Neural cell (in vitro differentiated cells): ENCODE data around the gene PLVAP. TPM values are rescaled to one million over a fixed set of nuclear protein-coding genes. Genes with fewer than 3 reads are reported as not detected.

ENCODE experiments used
- H2AFZ ChIP-seq: fragments of 200-600, 300-800 bp; sonication (generic), shearing (Covaris generic); 2 replicates; pipeline ENCODE4 v1.6.0; 2014; ENCODE audit warnings: low read depth, mild to moderate bottlenecking, antibody characterized with exemption, low read length, moderate library complexity
- H3F3A ChIP-seq: fragments of 200-600 bp; shearing (Covaris generic); 2 replicates; pipeline ENCODE4 v1.6.1; 2016; ENCODE audit warnings: mild to moderate bottlenecking, moderate library complexity, mixed read lengths, antibody characterized with exemption, low read length; ENCODE audit not compliant: insufficient read depth, poor library complexity, severe bottlenecking
- H3K27ac ChIP-seq: fragments of 200-600, 300-800 bp; sonication (generic), shearing (Covaris generic); 2 replicates; pipeline ENCODE4 v1.5.1; 2014; ENCODE audit warnings: mild to moderate bottlenecking, low read length, moderate library complexity
- H3K27me3 ChIP-seq: fragments of 300-800, 200-600 bp; sonication (generic), shearing (Covaris generic); 2 replicates; pipeline ENCODE4 v1.6.0; 2014; ENCODE audit warnings: mild to moderate bottlenecking, low read depth, low read length, moderate library complexity; ENCODE audit not compliant: insufficient read depth
- H3K36me3 ChIP-seq: fragments of 300-800, 200-600 bp; sonication (generic), shearing (Covaris generic); 2 replicates; pipeline ENCODE4 v1.5.1; 2014; ENCODE audit warnings: mild to moderate bottlenecking, antibody characterized with exemption, low read length, moderate library complexity; ENCODE audit not compliant: insufficient read depth
- H3K4me2 ChIP-seq: fragments of 300-800, 200-600 bp; sonication (generic), shearing (Covaris generic); 2 replicates; pipeline ENCODE4 v1.6.0; 2014; ENCODE audit warnings: mild to moderate bottlenecking, low read length
- H3K4me3 ChIP-seq: fragments of 300-800, 200-600 bp; sonication (generic), shearing (Covaris generic); 2 replicates; pipeline ENCODE4 v1.5.1; 2014; ENCODE audit warnings: mild to moderate bottlenecking, low read length, moderate library complexity
- H3K79me2 ChIP-seq: fragments of 200-600 bp; shearing (Covaris generic); replicated peaks from 2 replicates; pipeline ENCODE4 v1.6.0; 2014; ENCODE audit warnings: mild to moderate bottlenecking, low read length, moderate library complexity; ENCODE audit not compliant: insufficient read depth
- H3K9ac ChIP-seq: fragments of 300-800, 200-600 bp; sonication (generic), shearing (Covaris generic); 2 replicates; pipeline ENCODE4 v1.6.1; 2016; ENCODE audit warnings: mild to moderate bottlenecking, low read length, mixed read lengths
- H3K9me2 ChIP-seq: fragments of 200-600 bp; shearing (Covaris generic); 2 replicates; pipeline ENCODE4 v1.6.1; 2016; ENCODE audit warnings: mild to moderate bottlenecking, low read length, mixed read lengths; ENCODE audit not compliant: insufficient read depth
- H3K9me3 ChIP-seq: fragments of 200-600, 300-800 bp; sonication (generic), shearing (Covaris generic); 2 replicates; pipeline ENCODE4 v1.6.1; 2016; ENCODE audit warnings: mild to moderate bottlenecking, mixed run types, low read length, moderate library complexity, mixed read lengths
- H4K20me1 ChIP-seq: fragments of 200-600 bp; shearing (Covaris generic); 2 replicates; pipeline ENCODE4 v1.6.1; 2016; ENCODE audit warnings: mild to moderate bottlenecking, mixed run types; ENCODE audit not compliant: insufficient read depth
- CTCF ChIP-seq: fragments of 450-650 bp; IDR thresholded peaks from 2 replicates; pipeline ENCODE4 v1.5.1; 2014; ENCODE audit warnings: antibody characterized with exemption, mild to moderate bottlenecking, moderate library complexity; ENCODE audit not compliant: poor library complexity, severe bottlenecking
- EP300 ChIP-seq: fragments of 450-650 bp; conservative IDR thresholded peaks from 2 replicates; pipeline ENCODE4 v1.6.1; 2014; ENCODE audit warnings: antibody characterized with exemption, mild to moderate bottlenecking, moderate library complexity; ENCODE audit not compliant: poor library complexity, severe bottlenecking
- EZH2 ChIP-seq: fragments of 200-600, 300-800 bp; shearing (Covaris generic), sonication (generic); IDR thresholded peaks from 2 replicates; pipeline ENCODE4 v1.6.1; 2014; ENCODE audit warnings: antibody characterized with exemption, low read length, borderline replicate concordance, mild to moderate bottlenecking; ENCODE audit not compliant: insufficient read depth, poor library complexity, severe bottlenecking
- MXI1 ChIP-seq: fragments of 450-650 bp; conservative IDR thresholded peaks from 2 replicates; pipeline ENCODE4 v1.6.1; 2014; ENCODE audit warnings: antibody characterized with exemption, mild to moderate bottlenecking; ENCODE audit not compliant: poor library complexity, severe bottlenecking
- POLR2AphosphoS5 ChIP-seq: IDR thresholded peaks from 2 replicates; pipeline ENCODE4 v1.6.1; 2012
- RAD21 ChIP-seq: fragments of 450-650 bp; conservative IDR thresholded peaks from 2 replicates; pipeline ENCODE4 v1.6.1; 2014; ENCODE audit warnings: antibody characterized with exemption, mild to moderate bottlenecking, moderate library complexity
- REST ChIP-seq: IDR thresholded peaks from 2 replicates; pipeline ENCODE4 v1.6.1; 2012; ENCODE audit warnings: borderline replicate concordance
- SMC3 ChIP-seq: fragments of 450-650 bp; conservative IDR thresholded peaks from 2 replicates; pipeline ENCODE4 v1.6.1; 2014; ENCODE audit warnings: antibody characterized with exemption, mild to moderate bottlenecking, moderate library complexity; ENCODE audit not compliant: poor library complexity
- TAF1 ChIP-seq: IDR thresholded peaks from 2 replicates; pipeline ENCODE4 v1.6.1; 2012; ENCODE audit warnings: low read depth
- polyA plus RNA-seq: library from polyadenylated mRNA; depleted of rRNA; stranded (reverse); fragments of >200 nt; gene quantifications from 2 replicates; pipeline ENCODE4 v1.2.3, GENCODE V29; 2014

Gene PLVAP
- polyA plus RNA-seq, 1 donor from 2014 or later, result not detected

- Histone ChIP-seq H3K4me2 (peak overlapping the region; percentile 76), H3K79me2 (peaks cover 7% of the 10 kb centered on the region), H4K20me1 (no peaks in the 10 kb centered on the region), H3K9ac (peak overlapping the region; percentile 68), H3K27ac (peak overlapping the region; percentile 14), H2AFZ (peak overlapping the region; percentile 57), H3K36me3 (no peaks in the 10 kb centered on the region), H3K9me3 (no peaks in the 10 kb centered on the region), H3F3A (peaks cover 6% of the 10 kb centered on the region), H3K4me3 (peak overlapping the region; percentile 72), H3K27me3 (no peaks in the 10 kb centered on the region), H3K9me2 (no peaks in the 10 kb centered on the region)
- no peak for TF ChIP-seq REST
- no peak for TF ChIP-seq EZH2
- TF ChIP-seq RAD21, result no peak
- no peak for TF ChIP-seq CTCF
- peak; percentile 42 for TF ChIP-seq MXI1
- TF ChIP-seq TAF1, result no peak
Measured at GRCh38 chr19:17337675-17338432, 39.3 kb downstream of the PLVAP start.

GRCh38 chr19:17336872-17337674, 40.1 kb downstream of the PLVAP start, which contains the start of gene GTPBP3:
Gene GTPBP3, plus strand, starts transcription at chr19:17337553. Its CDS starts 59 bp downstream, at chr19:17337612.
- H2AFZ ChIP-seq, result peak within 1 kb of the TSS; percentile 61
- H3K4me2 ChIP-seq, result peak within 1 kb of the TSS; percentile 76
- peaks cover 6% of the 10 kb centered on the region for H3F3A ChIP-seq
- no peaks in the 10 kb centered on the region for H3K9me2 ChIP-seq
- TF ChIP-seq EZH2, result no peak
- no peak for TF ChIP-seq RAD21
- TF ChIP-seq EP300, result peak; percentile 15
- TF ChIP-seq REST, result peak; percentile 62
- peak; percentile 94 for TF ChIP-seq MXI1
- TF ChIP-seq SMC3, result no peak
- TF ChIP-seq POLR2AphosphoS5, result peak; percentile 64
- peak; percentile 11 for TF ChIP-seq CTCF
- TF ChIP-seq TAF1, result peak; percentile 34
- H3K27ac ChIP-seq, result peak within 1 kb of the TSS; percentile 92
- H3K9me3 ChIP-seq, result no peaks in the 10 kb centered on the region
- H3K79me2 ChIP-seq, result peaks cover 7% of the 10 kb centered on the region
- H3K27me3 ChIP-seq, result no peaks in the 10 kb centered on the region
- H4K20me1 ChIP-seq, result no peaks in the 10 kb centered on the region
- no peaks in the 10 kb centered on the region for H3K36me3 ChIP-seq
- peak within 1 kb of the TSS; percentile 76 for H3K9ac ChIP-seq
- peak within 1 kb of the TSS; percentile 72 for H3K4me3 ChIP-seq
